HG03103 (cell line): ENCODE results near the gene LIX1L.
"Not testable (repeated sequence)": the region's sequence is repeated elsewhere in the genome, so short reads cannot be mapped to it uniquely, and the experiment has no call there.

Experiments
- ATAC-seq: cut with Tn5 transposase; IDR thresholded peaks from one replicate; pipeline ENCODE4 v1.9.1; 2021; ENCODE audit warnings: low read depth; ENCODE audit not compliant: unreplicated experiment

The LIX1L gene

DNA sequence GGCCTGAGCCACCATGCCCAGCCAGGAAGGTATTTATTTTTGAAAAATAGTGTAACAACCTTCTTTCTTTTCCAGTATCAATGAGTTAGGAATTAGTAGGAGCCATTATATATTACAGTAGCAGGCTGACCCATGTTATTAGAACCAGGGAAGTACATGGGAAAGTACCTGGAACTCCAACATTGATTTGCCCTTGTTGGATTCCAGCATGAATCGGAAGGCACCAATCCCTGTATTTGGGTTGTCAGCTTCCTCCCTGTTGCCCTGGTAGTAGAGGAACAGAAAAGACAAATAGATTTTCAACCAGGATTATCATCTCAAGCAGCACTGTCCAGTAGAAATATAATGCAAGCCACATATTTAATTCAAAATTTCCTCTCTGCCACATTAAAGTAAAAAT lies 20.4 kb downstream of the LIX1L start:
- ATAC-seq = no peak

GRCh38 chr1:145936247-145936646 lies 21.6 kb downstream of the LIX1L start:
- ATAC-seq = no peak

GRCh38 chr1:145935708-145936107 lies 22.1 kb downstream of the LIX1L start:
- ATAC-seq = no peak

GRCh38 chr1:145932522-145933009 lies 25.3 kb downstream of the LIX1L start:
- not testable (repeated sequence) for ATAC-seq

DNA sequence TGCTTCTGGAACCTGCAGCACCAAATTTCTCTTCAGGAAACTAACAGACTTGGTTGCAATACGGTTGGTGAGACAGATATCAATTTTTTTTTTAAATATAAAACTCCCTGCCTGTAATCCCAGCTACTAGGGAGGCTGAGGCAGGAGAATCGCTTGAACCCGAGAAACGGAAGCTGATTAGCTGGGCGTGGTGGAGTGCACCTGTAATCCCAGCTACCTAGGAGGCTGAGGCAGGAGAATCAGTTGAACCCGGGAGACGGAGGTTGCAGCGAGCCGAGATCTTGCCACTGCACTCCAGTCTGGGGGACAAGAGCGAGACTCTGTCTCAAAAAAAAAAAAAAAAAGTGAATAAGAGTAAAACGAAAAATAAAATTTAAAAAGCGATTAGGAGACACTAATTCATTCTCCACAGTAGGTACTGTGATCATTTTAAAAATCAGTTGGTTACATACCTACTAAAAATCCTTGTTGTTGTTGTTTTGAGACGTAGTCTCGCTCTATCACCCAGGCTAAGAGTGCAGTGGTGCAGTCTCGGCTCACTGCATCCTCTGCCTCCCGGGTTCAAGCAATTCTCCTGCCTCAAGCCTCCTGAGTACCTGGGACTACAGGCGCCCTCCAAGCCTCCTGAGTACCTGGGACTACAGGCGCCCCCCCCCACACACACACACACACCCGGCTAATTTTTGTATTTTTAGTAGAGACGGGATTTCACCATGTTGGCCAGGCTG lies 29.7 kb downstream of the LIX1L start:
- no peak for ATAC-seq

DNA sequence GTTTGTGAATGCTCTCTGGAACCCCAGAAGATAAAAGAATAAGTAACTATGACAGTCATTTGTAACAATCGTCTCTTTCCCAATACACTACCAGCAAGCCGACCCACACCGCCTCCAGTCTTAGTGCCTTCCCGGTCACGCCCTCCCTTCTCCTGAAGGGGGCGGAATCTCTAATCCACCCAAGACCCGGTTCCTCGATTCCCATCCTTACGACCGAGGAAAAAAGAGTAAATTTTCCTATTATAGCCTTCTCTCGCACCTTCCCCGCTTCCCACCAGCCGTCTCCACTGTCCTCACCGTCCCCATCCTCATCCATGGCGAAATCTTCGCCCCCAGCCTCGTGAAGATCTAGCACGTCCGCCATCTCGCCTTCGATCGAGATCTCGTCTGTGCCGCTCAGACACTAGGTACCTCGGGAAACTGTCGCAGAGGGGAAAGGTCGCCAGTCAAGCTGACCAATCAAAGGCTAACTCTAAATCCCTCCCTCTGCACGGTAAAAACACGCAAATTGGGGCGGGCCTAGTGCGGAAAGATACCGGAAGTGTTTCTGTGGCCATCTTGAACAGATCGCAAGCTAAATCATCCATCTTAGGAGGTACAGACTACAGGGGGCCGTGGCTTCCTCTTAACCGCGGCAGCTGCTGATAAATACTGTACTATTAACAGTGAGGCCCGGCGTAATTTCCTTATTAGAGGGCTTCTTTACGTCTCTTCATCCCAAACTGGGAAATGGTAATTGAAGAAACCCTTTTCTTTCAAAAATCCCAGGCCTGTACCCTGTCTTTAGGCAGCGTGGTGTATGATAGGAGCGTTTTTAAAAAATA lies 30.5 kb downstream of the LIX1L start, which contains the start of gene RBM8A:
Gene RBM8A (minus strand): TSS at position 422 of the 824 bp plus-strand sequence. CDS start 58 bp downstream, at position 364.
- ATAC-seq = peak; percentile 92

GRCh38 chr1:145926686-145927062 lies 31.1 kb downstream of the LIX1L start:
- ATAC-seq = no peak

- ATAC-seq = no peak
Measured at GRCh38 chr1:145922266-145922665, 35.6 kb downstream of the LIX1L start.

- ATAC-seq = not testable (repeated sequence)
Measured at GRCh38 chr1:145920297-145920696, 37.5 kb downstream of the LIX1L start.

GRCh38 chr1:145918992-145919939 lies 38.6 kb downstream of the LIX1L start:
- ATAC-seq = peak; percentile 17

DNA sequence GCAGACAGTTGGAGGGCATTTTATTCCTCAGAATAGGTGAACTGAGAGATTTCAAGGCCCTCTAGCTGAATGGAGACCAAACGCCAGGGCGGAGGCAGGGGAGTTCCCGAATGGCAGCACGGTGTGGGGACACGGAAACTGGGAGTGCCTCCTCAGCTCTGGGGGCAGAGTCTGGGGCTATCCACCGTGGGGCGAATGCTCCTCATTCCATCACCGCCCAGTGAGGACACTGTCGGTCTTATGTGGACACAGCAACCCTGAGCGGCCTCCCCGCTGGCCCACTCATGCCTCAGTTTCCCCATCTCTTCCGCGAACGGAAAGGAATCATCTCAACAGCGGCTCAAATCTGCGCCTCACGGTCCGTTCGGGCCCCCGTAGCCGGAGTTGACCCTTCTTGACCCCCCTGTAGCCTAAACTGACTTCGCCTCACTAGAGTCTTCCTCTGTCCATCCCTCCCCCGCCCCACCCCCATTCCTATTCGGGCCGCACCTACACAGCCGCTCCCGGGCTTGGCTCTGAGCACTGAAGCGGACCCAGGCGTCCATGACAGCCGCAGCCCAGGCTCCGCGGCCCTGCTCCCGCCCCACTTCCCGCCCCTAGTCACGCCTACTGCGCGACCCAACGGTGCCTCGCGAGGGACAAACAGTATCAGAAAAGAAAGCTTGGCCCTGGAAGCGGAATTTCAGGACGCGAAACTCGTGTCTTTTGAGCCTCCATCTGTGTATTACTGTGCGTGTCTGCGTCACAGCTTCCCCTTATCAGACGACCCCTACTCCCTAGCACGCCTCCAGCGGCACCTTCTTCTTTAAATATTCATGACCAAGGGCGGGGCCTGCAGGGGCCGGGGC lies 39.4 kb downstream of the LIX1L start, which contains the start of gene PEX11B:
Gene PEX11B (minus strand): TSS at position 574 of the 848 bp plus-strand sequence. CDS start 29 bp downstream, at position 545.
- peak; percentile 75 for ATAC-seq

DNA sequence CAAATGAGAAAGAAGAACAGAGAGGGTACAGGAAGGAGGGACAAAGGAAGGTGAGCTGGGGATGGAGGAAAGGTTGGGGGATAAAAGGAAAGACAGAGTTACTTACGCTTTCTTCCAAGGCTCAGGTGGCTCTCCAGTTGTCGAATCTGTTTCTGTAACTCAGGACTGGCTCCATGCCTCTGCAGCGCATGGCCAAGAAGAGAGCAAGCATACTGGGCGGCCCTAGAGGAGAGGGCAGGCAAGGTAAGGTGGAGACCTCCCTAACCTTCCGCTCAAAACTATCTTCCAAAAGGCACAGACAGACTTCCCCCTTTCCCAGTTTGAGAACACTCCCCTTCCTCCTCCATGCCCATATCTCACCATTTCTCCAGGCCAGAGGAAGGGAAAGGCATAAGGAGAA lies 40.2 kb downstream of the LIX1L start:
- ATAC-seq = no peak

DNA sequence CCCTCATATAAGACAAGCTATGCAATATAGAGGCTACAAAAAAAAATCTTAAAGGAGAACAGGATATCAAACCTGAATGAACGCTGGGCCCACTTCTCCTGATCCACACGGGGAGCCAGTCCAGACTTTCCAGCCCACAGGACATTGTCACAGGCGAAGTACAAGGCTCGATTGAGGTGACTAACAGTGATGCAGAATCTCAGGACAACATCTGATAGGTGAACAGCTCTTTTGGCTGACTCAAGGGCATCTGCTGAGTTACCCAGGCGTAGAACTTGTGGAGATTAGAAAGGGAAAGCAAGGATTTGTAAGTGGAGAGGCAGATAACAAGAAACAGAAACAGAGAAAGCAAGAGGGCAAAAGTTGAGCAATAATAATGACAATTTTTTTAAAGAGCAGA lies 41.1 kb downstream of the LIX1L start:
- no peak for ATAC-seq

GRCh38 chr1:145912128-145912641 lies 45.6 kb downstream of the LIX1L start:
- no peak for ATAC-seq

DNA sequence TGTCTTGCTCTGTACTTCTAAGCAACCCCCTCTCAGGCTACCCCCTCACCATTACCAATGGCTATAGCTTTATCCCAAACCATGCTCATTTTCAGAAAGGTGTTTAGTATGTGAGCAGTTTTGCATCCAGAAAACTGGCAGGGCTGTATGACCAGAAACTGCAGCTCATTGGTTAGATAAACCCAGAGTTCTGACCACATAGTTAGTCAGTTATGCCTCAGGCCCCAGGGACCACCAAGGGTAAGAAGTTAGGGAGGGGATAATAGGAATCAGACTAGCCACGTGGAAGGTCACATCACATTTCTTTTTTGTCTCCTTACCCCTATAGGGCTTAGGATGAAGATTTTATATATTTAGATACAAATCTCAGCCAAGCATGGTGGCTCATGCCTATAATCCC lies 49.2 kb downstream of the LIX1L start:
- no peak for ATAC-seq

- no peak for ATAC-seq
Measured at GRCh38 chr1:145906954-145907753, 50.7 kb downstream of the LIX1L start.

DNA sequence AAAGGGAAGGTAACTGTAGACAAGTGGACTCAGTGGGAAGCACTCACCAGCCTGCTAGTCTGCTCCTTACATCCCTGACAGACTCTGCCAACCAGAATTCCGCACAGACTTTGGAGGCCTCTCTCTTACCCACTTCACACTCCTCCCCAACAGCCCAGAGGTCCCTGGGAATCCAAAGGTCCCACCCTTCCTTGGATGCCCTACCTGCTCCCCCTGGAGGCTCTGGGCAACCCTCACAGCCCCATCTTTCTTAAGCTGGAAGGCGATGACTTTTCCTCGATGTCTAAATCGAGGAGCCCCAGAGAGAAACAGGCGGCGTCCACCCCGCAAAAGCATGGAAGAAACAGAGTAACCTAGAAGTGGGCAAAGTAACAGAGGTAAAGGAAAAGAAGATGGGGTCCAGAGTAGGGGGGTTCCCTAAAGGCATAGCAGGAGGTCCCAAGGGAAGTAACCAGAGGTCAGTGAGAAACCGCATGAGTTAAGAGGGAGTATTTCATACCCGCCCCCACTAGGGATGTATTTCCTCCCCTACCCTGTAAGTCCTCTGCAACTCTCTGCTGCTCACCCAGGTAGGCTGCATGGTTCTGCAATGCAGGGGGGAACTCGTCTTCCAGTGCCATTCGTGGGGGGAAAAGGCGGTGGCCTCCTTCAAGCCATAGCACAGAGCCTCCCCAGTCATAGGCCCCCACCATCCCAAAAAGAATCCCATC lies 56.4 kb downstream of the LIX1L start:
- no peak for ATAC-seq

- ATAC-seq = no peak
Measured at GRCh38 chr1:145898756-145899155, 59.1 kb downstream of the LIX1L start.
